ENCODE measurements around the gene HTR6. TPM values are rescaled to one million over a fixed set of nuclear protein-coding genes. Genes with fewer than 3 reads are reported as not detected.
A peak's percentile ranks its signal among the peaks of the same experiment; 100 is the strongest.

The HTR6 gene
- total RNA-seq, 3 donors from 2014 or later: not detected

- no peak overlapping the region for H3K4me3 ChIP-seq
- H3K4me1 ChIP-seq (ENCODE audit: low read depth): peaks cover 4% of the 10 kb centered on the region
- ATAC-seq (no peak), DNase-seq (no peak)
- intact Hi-C loops (cut with DNase I, micrococcal nuclease): no loop called here
- H3K36me3 ChIP-seq (ENCODE audit: low read depth): no peaks in the 10 kb centered on the region
- H3K9me3 ChIP-seq: no peaks in the 10 kb centered on the region
- no peak for TF ChIP-seq CTCF (IDR thresholded peaks at IDR 0.05)
These were observed 38.6 kb downstream of the HTR6 start for GRCh38 chr1:19703280-19703679.

- peak; percentile 91 for TF ChIP-seq CTCF (IDR thresholded peaks at IDR 0.05)
- DNase-seq (peak; percentile 65 to 82 (median 81)), ATAC-seq (peak; percentile 97)
- Histone ChIP-seq H3K36me3 (ENCODE audit: low read depth) (no peaks in the 10 kb centered on the region), H3K4me3 (no peak overlapping the region), H3K9me3 (no peaks in the 10 kb centered on the region), H3K4me1 (ENCODE audit: low read depth) (peaks cover 4% of the 10 kb centered on the region)
- intact Hi-C loops (cut with DNase I, micrococcal nuclease): no loop called here
These were observed 39.8 kb downstream of the HTR6 start for GRCh38 chr1:19704247-19705113.

GRCh38 chr1:19705464-19705863 lies 40.8 kb downstream of the HTR6 start:
- ATAC-seq (no peak), DNase-seq (no peak)
- no peaks in the 10 kb centered on the region for H3K9me3 ChIP-seq
- TF ChIP-seq CTCF (IDR thresholded peaks at IDR 0.05): no peak
- no peak overlapping the region for H3K4me3 ChIP-seq
- intact Hi-C loops (cut with DNase I, micrococcal nuclease): no loop called here
- peaks cover 4% of the 10 kb centered on the region for H3K4me1 ChIP-seq (ENCODE audit: low read depth)
- H3K36me3 ChIP-seq (ENCODE audit: low read depth): no peaks in the 10 kb centered on the region

GRCh38 chr1:19706136-19706535 lies 41.5 kb downstream of the HTR6 start:
- no peaks in the 10 kb centered on the region for H3K36me3 ChIP-seq (ENCODE audit: low read depth)
- H3K4me1 ChIP-seq (ENCODE audit: low read depth): peaks cover 4% of the 10 kb centered on the region
- no peak overlapping the region for H3K4me3 ChIP-seq
- no peak for TF ChIP-seq CTCF (IDR thresholded peaks at IDR 0.05)
- ATAC-seq (no peak), DNase-seq (no peak)
- intact Hi-C loops (cut with DNase I, micrococcal nuclease): no loop called here
- no peaks in the 10 kb centered on the region for H3K9me3 ChIP-seq

- TF ChIP-seq CTCF (IDR thresholded peaks at IDR 0.05): no peak
- Histone ChIP-seq H3K36me3 (ENCODE audit: low read depth) (no peaks in the 10 kb centered on the region), H3K9me3 (no peaks in the 10 kb centered on the region), H3K4me1 (ENCODE audit: low read depth) (peaks cover 4% of the 10 kb centered on the region), H3K4me3 (no peak overlapping the region)
- no peak for ATAC-seq
- intact Hi-C loops (cut with DNase I, micrococcal nuclease): no loop called here
- no peak for DNase-seq
These were observed 44.0 kb downstream of the HTR6 start for GRCh38 chr1:19708567-19709110.
